Suprapubic skin (tissue), 4 donors: Measurements from ENCODE around the gene TNS3. TPM values are rescaled to one million over a fixed set of nuclear protein-coding genes. Genes with fewer than 3 reads are reported as not detected.

Experiments
- DNase-seq, 2 donors: peaks; one replicate each; pipeline ENCODE4 v3.0.0-alpha.2; 2019; ENCODE audit warnings: low spot score in 2 of 2
- H3K27ac ChIP-seq: fragments of 200-600 bp; sonication (generic); one replicate; pipeline ENCODE4 v1.5.1; 2019
- H3K27me3 ChIP-seq: fragments of 200-600 bp; sonication (generic); one replicate; pipeline ENCODE4 v1.5.1; 2019
- H3K36me3 ChIP-seq: fragments of 200-600 bp; sonication (generic); one replicate; pipeline ENCODE4 v1.5.1; 2019
- H3K4me1 ChIP-seq: fragments of 200-600 bp; sonication (generic); one replicate; pipeline ENCODE4 v1.5.1; 2019
- H3K4me3 ChIP-seq: fragments of 200-600 bp; sonication (generic); one replicate; pipeline ENCODE4 v1.5.1; 2019; ENCODE audit warnings: mild to moderate bottlenecking
- H3K9me3 ChIP-seq: fragments of 200-600 bp; sonication (generic); one replicate; pipeline ENCODE4 v1.5.1; 2019
- CTCF ChIP-seq, 2 donors: fragments of 200-600 bp in 1 of 2; fragments of 450-650 bp in 1 of 2; sonication (generic) in 1 of 2; IDR thresholded peaks; one replicate each; pipeline ENCODE4 v1.5.1; 2016 to 2019; ENCODE audit warnings: antibody characterized with exemption in 2 of 2, mild to moderate bottlenecking in 1 of 2, moderate library complexity in 1 of 2
- EP300 ChIP-seq: sonication (generic); formaldehyde crosslinking; IDR thresholded peaks from one replicate; pipeline ENCODE4 v1.6.1; 2017; ENCODE audit warnings: antibody characterized with exemption
- POLR2A ChIP-seq, 2 donors: fragments of 450-650 bp; IDR thresholded peaks; one replicate each; pipeline ENCODE4 v1.6.1; 2017; ENCODE audit warnings: antibody characterized with exemption in 2 of 2, mild to moderate bottlenecking in 2 of 2, moderate library complexity in 2 of 2
- POLR2AphosphoS5 ChIP-seq, 3 donors: sonication (generic); formaldehyde crosslinking; IDR thresholded peaks; one replicate each; pipeline ENCODE4 v1.6.1; 2017; ENCODE audit warnings: antibody characterized with exemption in 3 of 3
- WGBS: methylation state at CpG from one replicate; pipeline ENCODE4 v1.1.5; 2018; 5-methylcytosine and 5-hydroxymethylcytosine counted together
- total RNA-seq, 4 donors: library from RNA; depleted of rRNA; stranded (reverse); fragments of >200 nt; gene quantifications; one replicate each; pipeline ENCODE4 v1.1.0, GENCODE V29; 2016

Gene TNS3
- total RNA-seq, 4 donors from 2014 or later = 14.3 to 53.0 (median 31.9) TPM

GRCh38 chr7:47228386-47229014, 353.4 kb downstream of the TNS3 start:
- no peak overlapping the region for H3K4me3 ChIP-seq
- no peak overlapping the region for H3K27ac ChIP-seq
- H3K9me3 ChIP-seq = no peaks in the 10 kb centered on the region
- H3K4me1 ChIP-seq = peaks cover 6% of the 10 kb centered on the region
- WGBS = 95% methylated on average over 11 of the region's 11 CpGs
- DNase-seq = no peak
- H3K36me3 ChIP-seq = no peaks in the 10 kb centered on the region
- H3K27me3 ChIP-seq = no peaks in the 10 kb centered on the region
- TF ChIP-seq POLR2AphosphoS5 (IDR thresholded peaks at IDR 0.05) (no peak), EP300 (no peak), POLR2A (IDR thresholded peaks at IDR 0.05) (no peak), CTCF (IDR thresholded peaks at IDR 0.05) (no peak)

GRCh38 chr7:47227762-47228177, 354.1 kb downstream of the TNS3 start:
- no peaks in the 10 kb centered on the region for H3K9me3 ChIP-seq
- 78% methylated on average over 6 of the region's 6 CpGs for WGBS
- H3K27me3 ChIP-seq = no peaks in the 10 kb centered on the region
- DNase-seq = no peak
- TF ChIP-seq EP300 = no peak
- no peak for TF ChIP-seq POLR2A (IDR thresholded peaks at IDR 0.05)
- no peak for TF ChIP-seq CTCF (IDR thresholded peaks at IDR 0.05)
- no peak for TF ChIP-seq POLR2AphosphoS5 (IDR thresholded peaks at IDR 0.05)
- H3K36me3 ChIP-seq = no peaks in the 10 kb centered on the region
- no peak overlapping the region for H3K27ac ChIP-seq
- H3K4me3 ChIP-seq = no peak overlapping the region
- peaks cover 6% of the 10 kb centered on the region for H3K4me1 ChIP-seq

GRCh38 chr7:47226696-47227095, 355.2 kb downstream of the TNS3 start:
- Histone ChIP-seq H3K36me3 (no peaks in the 10 kb centered on the region), H3K27ac (no peak overlapping the region), H3K4me1 (peaks cover 6% of the 10 kb centered on the region), H3K9me3 (no peaks in the 10 kb centered on the region), H3K4me3 (no peak overlapping the region), H3K27me3 (no peaks in the 10 kb centered on the region)
- WGBS = 85% methylated on average over 5 of the region's 5 CpGs
- TF ChIP-seq EP300 (no peak), POLR2AphosphoS5 (IDR thresholded peaks at IDR 0.05) (no peak), CTCF (IDR thresholded peaks at IDR 0.05) (no peak), POLR2A (IDR thresholded peaks at IDR 0.05) (no peak)
- no peak for DNase-seq

GRCh38 chr7:47225387-47226131, 356.4 kb downstream of the TNS3 start:
- no peak for TF ChIP-seq POLR2AphosphoS5 (IDR thresholded peaks at IDR 0.05)
- TF ChIP-seq EP300 = no peak
- TF ChIP-seq CTCF (IDR thresholded peaks at IDR 0.05) = no peak
- TF ChIP-seq POLR2A (IDR thresholded peaks at IDR 0.05) = no peak
- DNase-seq = no peak
- no peaks in the 10 kb centered on the region for H3K27me3 ChIP-seq
- H3K36me3 ChIP-seq = no peaks in the 10 kb centered on the region
- 83% methylated on average over 3 of the region's 3 CpGs for WGBS
- no peak overlapping the region for H3K4me3 ChIP-seq
- no peaks in the 10 kb centered on the region for H3K9me3 ChIP-seq
- H3K27ac ChIP-seq = no peak overlapping the region
- H3K4me1 ChIP-seq = peaks cover 6% of the 10 kb centered on the region
